HG02870 (cell line): ENCODE data around the gene PTPRR.

Experiments
- ATAC-seq: cut with Tn5 transposase; IDR thresholded peaks from one replicate; pipeline ENCODE4 v1.9.1; 2021; ENCODE audit warnings: mild to moderate bottlenecking, moderate library complexity; ENCODE audit not compliant: unreplicated experiment

Gene PTPRR

DNA sequence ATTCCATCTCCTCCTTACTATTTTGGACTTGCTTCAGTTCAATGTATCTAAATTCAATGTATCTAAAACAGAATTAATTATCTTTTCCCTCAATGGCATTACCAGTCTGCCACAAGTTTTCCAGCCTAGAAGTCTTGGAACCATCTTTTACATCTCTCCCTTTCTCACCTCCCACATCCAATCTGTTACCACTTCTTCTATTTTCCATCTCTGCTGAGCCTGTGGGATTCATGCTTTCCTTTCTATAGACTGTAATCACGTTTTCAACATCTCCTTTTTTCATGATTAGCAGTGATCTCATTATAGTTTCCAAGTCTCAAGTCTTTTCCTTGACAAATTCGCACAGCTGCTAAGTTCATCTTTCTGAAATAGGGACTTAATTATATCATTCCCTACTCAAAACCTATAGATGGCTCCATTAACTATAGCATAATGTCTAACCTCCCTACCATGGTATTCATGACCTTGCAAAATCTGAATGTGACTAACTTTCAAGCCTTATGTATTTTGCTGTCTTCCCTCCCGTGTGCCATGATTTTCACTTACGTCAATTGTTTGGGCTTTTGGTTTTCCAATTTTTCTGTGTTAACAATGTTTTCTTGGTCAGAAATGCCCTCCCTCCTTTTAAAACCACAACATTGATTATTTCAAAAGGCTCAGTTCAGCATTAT is 262.8 kb downstream of the PTPRR start:
- ATAC-seq = no peak

DNA sequence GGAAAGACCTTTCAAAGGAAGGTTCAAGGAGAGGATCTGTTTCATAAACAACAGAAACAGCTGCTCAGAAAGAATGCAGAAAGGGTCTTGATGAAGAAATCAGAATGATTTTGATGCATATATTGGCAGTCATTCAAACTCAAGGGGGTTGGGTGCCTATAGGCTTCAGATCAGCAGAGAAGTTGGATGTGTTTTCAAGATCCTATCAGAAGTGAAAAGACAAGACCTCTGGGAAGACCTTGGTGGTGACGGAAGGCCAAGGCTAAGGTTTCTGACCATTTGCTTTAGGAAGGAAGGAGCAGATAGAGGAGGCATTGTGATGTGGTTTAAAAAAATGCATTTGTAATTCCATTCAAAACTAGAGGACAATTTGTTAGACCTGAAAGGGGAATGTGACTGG is 268.1 kb downstream of the PTPRR start:
- ATAC-seq = no peak

DNA sequence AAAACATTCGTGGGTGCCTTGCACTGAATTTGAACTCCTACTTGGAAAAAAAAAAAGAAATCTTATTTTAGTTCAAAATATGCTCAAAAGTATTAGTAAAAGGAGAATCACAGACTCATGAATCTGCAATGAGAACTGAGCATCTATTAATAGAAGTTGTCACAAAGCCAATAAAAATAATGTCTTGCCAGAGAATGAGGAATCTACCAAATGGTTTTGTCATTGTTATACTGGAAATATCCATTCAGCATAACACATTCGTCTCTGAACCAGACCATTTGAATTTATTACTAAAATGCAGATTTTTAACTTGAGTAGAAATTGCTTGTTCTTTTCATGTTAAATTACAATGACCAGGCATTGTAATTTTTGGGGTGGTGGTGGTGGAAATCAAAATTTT is 271.7 kb downstream of the PTPRR start:
- ATAC-seq = no peak

DNA sequence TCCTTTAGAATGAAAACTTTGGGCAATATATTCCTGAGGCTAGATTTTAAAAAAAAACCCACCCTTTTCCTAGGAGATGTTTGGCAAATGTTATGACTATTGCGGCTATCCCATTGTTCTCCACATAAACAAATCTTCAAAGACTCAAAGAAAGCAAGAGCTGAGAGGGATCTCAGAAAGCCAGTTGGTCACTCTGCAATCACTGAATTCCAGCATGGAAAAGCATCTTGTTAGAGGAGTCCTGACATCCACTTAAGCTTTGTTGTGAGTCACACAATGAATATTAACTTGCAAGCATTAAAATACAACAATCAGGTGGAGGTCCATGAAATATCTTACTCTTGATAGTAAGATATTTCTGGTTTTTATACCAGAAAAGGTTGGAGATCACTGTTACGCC is 272.3 kb downstream of the PTPRR start:
- no peak for ATAC-seq

DNA sequence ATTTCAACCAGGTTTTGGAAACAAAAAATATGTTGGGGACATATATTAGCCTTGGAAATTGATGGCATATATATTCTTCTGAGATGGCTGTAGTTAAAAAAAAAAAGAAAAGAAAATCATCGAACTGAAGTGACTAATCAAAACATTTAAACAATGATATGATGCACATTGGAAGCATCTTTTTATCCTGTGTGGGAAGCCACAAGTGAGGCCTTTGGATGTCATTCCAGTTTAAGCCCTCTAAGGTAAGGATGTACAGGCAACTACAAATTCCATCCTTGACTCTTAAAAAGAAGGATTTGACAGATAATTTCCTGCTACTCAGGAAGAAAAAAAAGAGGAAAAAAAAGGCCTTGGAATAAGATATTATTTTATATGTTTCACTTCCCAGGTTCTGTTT is 273.7 kb downstream of the PTPRR start:
- ATAC-seq = no peak

DNA sequence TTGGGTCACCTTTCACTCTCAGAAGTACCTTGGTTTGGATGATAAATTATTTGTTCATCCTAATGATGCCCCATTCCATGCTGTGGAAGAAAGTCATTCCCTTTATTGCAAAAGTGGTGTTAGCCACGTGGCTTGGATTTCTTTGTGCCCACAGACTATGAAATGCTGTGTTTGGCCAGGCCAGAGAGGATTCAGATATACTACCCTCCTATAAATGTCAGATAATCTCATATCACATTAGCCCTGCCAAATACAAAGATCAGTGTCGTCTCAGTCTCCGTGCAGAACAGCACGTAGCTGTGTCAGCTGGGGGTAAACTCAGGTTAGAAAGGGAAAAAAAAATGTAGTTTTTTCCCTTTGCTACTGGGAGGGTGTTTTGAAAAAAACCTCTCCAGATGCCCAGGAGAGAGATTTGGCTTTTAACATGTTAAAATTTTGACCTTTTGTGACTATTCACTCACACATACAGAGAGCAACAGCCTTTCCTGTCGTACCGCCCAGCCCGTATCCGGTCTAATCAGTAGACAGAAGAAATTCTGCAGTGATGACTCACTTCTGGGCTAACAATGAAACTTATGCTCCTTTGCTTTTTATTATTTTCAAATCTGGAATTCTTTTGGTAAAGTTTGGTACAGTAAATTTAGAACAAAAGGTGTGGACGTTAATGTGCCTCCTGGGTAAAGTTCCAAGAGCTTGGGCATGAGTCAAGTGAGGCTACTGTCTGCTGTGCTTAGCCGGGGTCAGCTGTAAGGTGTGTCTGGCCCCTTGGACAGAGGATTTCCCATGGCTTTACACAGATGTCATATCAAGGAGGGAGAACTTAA is 274.8 kb downstream of the PTPRR start:
- ATAC-seq = peak; percentile 75

DNA sequence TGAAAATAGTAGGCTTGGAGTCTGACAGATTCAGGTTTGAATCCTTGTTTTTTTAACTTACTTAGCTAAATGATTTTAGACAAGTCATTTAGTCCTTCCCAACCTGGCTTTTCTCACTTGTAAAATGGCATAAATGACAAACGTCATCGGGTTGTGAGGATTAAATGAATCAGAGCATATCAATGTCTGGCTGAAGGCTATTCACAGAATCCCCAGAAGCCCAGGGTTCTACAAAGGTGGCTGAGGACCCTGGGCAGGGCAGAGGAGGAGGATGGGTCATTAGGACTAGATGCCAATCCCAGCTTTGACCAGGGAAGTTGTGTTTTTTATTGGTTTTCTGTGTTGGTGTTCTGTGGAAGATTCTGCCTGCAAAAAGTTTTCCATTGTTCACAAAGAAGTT is 275.7 kb downstream of the PTPRR start:
- ATAC-seq = no peak

DNA sequence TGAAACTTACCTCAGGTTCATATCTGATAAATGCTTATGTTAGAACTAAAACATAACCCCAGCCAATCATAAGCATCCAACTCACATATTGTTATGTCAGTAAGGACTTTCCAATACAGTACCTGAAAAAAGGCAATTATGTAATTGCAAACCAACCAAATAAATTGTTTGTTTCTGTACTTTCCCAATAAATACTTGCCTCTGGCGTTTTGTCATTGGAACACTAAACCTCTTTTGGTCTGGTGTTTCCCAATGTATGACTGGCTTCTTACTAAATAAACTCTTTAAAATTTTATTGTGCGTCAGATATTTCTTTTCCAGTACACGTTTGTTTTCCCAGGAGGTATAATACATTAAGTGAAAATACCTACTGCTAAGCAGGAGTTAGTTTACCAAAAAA is 276.6 kb downstream of the PTPRR start:
- no peak for ATAC-seq

DNA sequence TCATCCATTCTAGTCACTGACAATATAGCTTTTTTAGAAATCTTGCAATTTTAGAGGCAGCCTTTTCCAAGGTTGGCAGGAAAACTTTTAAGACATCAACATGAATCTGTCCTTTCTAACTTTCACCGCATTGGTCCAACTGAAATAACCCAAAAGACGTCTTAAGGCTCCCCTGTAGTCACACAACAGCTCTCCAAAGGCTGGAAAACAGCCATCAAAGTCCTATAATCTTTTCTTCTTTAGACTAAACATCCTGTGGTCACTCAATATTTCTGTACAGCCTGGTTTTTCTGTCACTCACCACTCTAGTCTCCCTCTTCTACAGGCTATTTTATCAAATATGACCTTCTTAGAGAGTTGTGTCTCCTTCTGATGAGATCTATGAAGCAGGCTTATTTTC is 278.8 kb downstream of the PTPRR start:
- ATAC-seq = no peak

DNA sequence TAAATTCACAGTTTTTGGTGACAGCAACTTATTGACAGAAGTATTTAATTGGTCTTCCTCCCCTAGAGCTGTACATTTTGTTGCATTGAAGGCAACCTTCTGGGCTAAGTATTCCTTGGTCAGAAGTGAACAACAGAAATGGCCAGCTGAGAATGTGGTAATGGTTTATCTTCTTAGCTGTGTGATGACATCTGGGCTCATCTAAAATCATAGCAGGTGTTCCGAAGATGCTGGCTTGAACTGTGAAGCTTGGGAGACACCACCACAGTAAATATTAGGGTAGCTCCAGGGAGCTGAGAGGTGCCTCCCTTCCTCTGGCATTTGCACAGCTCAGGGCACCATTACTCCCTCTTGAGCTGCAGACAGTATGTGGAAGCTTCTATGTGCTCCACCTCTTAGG is 279.6 kb downstream of the PTPRR start:
- ATAC-seq = no peak

DNA sequence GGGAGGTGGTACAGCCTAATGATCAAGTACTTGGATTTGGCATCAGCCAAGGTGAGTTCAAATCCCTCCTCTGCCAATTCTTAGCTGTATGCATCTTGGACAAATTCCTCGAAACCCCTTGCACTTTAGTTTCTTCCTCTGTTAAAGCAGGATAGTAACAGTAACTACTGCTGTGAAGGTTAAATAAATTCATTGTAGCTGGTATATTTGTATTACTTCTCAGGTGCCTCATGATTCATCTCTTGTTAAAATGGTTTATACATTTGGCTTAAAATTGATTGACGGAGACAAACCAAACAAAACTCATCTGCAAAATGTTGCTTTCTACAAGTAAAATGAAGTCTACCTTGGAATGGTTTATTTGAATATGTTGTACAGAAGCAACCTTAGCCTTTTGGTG is 281.0 kb downstream of the PTPRR start:
- ATAC-seq = no peak

DNA sequence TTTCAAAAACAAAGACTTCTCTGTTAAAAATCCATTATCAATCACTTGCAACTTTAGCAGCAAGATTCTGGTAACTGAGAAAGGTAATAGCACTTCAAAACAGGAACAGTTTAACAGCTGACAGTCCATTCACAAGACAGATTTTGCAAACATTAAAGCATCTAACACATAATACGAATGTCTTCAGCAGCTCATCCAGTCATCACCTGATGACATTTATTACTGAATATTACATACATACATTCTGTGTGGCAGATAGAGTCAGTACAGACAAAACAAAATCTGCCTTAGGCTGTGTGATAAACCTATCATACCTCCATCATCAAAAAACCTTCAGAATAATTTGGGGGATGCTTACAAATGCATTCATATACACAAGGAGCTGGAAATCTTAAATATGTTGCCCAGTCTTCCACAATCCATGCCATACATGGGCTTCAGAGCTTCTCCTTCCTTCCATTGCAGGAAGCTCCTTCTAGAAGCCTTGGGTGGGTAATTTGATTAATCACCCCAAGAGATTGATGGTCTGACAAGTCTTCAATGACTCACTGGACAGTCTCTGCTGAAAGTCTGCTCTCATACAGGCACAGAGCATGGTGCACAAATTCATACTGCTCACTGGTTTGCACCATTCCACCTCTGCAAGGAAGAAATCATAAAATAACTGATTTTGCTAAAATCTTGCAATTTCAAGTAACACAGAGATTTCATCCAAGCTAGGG is 281.7 kb downstream of the PTPRR start:
- ATAC-seq = no peak

DNA sequence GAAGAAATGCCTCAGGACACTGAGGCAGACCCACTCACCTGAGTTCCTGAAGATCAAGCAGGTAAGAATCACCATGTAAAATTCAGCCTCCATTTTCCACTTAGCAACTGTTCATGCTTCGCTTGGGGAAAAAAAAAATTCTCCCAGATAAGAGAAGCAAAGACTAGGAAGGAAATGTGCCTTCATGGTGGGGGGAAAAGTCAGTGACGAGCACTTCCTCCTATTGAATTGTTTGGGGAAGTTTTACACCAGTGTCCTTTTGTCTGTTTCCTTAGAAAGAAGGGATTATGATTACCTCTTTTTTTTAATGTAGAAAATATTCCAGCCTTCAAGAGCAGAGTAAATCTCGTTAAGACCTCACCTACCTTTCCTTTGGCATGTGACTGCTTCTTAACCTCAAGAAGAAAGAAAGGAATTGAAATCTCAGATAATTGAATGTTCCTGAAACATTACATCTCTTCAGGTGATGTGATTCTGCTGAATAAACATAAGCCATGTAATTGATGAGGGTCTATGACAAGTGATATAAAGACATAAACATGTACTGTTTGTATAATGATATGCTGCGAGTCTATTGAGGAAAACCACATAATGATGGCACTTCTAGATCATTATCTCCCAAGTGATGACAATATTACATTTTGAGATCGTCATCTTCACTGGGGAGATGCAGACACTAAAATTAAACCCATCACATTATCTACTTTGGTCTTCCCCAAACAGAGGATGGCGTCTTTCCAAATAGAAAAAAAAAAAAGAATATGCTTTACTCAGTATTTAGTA is 283.0 kb downstream of the PTPRR start, which contains the start of gene PTPRB:
Gene PTPRB, minus strand, starts transcription at position 127 of the 783 bp plus-strand sequence. Its CDS starts 34 bp downstream, at position 93.
- no peak for ATAC-seq

DNA sequence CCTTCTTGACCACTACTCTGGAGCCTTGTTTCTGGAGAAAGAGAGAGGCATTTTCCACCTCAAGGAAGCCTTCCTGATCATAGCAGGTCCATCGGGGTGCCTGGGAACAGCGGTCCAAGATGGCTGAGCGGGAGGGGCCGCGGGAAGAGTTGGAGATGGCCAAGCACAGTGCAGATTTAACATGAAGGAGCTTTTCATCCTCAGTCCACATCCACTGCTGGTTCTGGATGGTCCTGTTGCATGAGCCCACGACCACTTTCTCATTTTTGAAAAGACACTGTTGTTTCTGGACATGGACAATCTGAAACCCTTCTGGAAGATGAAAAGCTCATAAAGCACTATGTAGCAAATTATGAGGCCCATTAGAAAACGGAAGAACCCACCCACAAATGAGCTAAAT is 284.8 kb downstream of the PTPRR start:
- ATAC-seq = no peak

DNA sequence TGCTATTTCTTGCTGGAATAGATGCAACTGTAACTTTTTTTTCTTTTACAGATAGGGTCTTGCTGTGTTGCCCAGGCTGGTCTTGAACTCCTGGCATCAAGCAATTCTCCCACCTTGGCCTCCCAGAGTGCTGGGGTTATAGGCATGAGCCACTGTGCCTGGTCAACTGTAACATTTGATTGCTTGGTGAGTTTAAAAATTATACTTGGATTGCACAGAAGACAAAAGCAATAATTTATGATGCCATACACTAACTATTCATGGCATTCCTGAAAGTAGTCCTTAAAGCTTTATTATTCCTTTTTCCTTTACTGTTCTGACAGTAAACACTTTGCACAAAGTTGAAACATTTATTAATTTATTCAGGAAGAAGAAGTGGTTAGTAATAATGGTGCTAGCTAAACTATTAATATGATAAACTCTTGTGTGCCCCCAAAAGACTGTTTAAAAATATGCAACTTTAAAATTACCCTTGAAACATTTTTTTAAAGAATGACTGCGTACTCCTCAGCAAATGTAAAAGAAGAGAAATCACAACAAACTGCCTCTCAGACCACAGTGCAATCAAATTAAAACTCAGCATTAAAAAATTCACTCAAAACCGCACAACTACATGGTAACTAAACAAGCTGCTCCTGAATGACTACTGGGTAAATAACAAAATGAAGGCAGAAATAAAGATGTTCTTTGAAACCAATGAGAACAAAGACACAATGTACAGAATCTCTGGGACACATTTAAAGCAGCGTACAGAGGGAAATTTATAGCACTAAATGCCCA is 291.6 kb downstream of the PTPRR start:
- ATAC-seq = no peak

DNA sequence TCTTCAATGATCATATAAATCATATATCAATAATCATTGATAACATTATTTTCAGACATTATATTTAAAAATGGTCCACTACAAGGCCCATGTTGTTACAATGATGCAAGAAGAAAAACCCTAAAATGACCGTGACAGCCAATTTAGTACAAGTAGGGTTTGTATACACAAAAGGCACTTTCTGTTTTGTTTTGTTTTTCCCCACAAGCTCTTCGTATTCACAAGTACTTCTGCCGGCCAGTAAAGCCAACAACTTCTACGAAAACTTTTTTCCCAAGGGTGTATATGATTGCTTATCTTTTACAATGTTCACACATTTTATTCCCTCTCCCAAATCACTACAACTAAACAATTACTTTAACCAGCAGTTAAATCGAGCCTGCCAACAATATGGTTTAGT is 292.9 kb downstream of the PTPRR start:
- ATAC-seq = no peak

DNA sequence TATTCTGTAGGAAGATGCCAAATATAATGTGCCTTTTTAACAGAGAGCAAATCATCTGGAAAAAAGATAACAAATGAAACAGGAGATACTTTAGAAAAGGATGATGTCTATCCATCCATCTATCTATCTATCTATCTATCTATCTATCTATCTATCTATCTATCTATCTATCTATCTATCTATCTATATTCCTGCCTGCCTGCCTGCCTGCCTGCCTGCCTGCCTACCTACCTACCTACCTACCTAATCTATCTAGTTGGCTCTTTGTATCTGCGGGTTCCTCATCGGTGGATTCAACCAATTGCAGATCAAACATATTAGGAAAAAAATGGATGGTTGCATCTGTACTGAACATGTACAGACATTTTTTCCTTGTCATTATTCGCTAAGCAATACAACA is 294.4 kb downstream of the PTPRR start:
- ATAC-seq = no peak

DNA sequence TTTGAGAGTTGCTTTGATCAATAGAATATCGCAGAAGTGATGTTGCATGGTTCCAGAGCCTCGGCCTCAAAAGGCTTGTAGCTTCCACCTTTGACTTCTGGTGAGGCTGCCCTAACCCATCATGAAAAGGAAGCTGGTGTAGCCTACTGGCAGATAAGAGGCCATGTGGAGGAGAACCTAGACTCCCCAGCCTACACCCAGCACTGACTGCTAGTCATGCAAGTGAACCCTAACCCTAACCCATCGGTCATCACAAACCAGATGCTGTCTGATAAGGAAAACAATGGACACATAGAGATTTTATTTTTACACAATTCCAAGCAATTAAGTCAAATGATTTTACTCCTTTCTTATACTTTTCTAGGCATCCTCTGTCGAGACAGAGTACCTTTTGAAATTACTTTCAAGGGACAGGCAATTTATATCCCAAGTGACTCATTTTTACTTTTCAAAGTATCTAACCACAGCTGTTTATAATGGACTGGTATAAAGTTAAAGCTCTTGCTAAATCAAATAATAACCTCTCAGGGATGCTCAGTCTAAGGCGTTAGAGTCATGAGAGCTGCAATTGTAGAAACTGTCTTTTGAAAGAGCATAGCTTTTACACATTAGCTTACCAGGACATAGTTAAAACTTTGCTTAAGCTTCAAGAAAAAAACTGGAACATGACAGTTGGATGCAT is 300.9 kb downstream of the PTPRR start:
- no peak for ATAC-seq

DNA sequence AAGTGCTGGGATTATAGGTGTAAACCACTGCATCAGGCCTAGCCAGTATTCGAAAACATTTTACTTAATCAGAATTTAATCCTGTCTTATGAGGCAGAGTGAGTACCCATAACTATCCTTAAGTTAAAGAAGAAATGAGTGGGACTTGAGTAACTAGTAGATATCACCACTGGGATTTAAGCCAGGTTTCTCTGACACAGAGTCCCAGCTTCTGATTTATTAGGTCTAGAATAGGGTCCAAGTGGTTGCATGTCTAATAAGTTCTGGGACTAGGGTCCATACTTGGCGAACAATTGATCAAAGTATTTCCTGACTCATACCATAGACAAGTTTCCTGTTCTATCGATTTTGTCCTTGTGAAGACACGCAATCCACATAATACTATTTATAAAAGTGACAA is 302.2 kb downstream of the PTPRR start:
- ATAC-seq = no peak

DNA sequence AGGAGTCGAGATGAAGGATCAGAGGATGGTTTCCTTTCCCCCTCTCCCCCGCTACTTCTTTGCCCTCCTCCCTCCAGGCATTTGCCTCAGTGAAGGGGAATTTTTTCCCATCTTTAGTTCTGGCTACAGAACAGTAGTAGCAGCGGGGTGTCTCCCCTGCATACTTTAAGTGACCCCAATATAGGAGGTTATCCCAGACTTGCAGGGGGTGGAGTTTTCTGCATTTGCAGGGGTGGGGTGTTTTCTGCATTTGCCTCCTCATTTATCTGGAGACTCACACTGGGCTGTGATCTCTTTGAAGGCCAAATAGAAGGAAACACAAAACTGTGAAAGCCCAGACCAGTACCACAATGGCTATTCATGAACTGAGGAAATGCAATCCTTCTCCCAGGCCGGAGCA is 303.1 kb downstream of the PTPRR start:
- ATAC-seq = no peak
